Vagina (tissue), 2 donors: ENCODE results near the gene NAA16. TPM values are rescaled to one million over a fixed set of nuclear protein-coding genes. Genes with fewer than 3 reads are reported as not detected.

ENCODE experiments used
- DNase-seq, 2 donors: peaks; one replicate each; pipeline ENCODE4 v3.0.0-alpha.2; 2017; ENCODE audit errors: extremely low spot score in 2 of 2
- H3K27ac ChIP-seq: fragments of 200-600 bp; sonication (generic); one replicate; pipeline ENCODE4 v1.5.1; 2019
- H3K27me3 ChIP-seq: fragments of 200-600 bp; sonication (generic); one replicate; pipeline ENCODE4 v1.5.1; 2019
- H3K36me3 ChIP-seq, 2 donors: fragments of 200-600 bp; sonication (generic); one replicate each; pipeline ENCODE4 v1.5.1; 2017 to 2019
- H3K4me1 ChIP-seq: fragments of 200-600 bp; sonication (generic); one replicate; pipeline ENCODE4 v1.5.1; 2019
- H3K4me3 ChIP-seq, 2 donors: fragments of 200-600 bp; sonication (generic); 1 replicate in 1 of 2; 2 replicates in 1 of 2; pipeline ENCODE4 v1.5.1; 2016 to 2019
- H3K9me3 ChIP-seq: fragments of 200-600 bp; sonication (generic); one replicate; pipeline ENCODE4 v1.5.1; 2019
- CTCF ChIP-seq, 3 experiments: fragments of 450-650 bp in 2 of 3; fragments of 200-600 bp in 1 of 3; sonication (generic) in 1 of 3; IDR thresholded peaks; one replicate each; pipeline ENCODE4 v1.5.1; 2017 to 2019; ENCODE audit warnings: antibody characterized with exemption in 3 of 3, mild to moderate bottlenecking in 2 of 3, moderate library complexity in 2 of 3
- POLR2A ChIP-seq, 2 donors: fragments of 450-650 bp; IDR thresholded peaks; one replicate each; pipeline ENCODE4 v1.6.1; 2017; ENCODE audit warnings: antibody characterized with exemption in 2 of 2, mild to moderate bottlenecking in 2 of 2, moderate library complexity in 2 of 2
- POLR2AphosphoS5 ChIP-seq, 2 donors: sonication (generic); formaldehyde crosslinking; IDR thresholded peaks; one replicate each; pipeline ENCODE4 v1.9.0; 2017; ENCODE audit warnings: antibody characterized with exemption in 2 of 2, mild to moderate bottlenecking in 2 of 2, low read depth in 1 of 2; ENCODE audit not compliant: insufficient read depth in 1 of 2
- intact Hi-C: fragments of 100-400 bp; cut with DNase I; formaldehyde crosslinking; loops from one replicate; pipeline ENCODE4 v1.15.1; 2023
- total RNA-seq: library from RNA; depleted of rRNA; stranded (reverse); fragments of >200 nt; gene quantifications from one replicate; pipeline ENCODE4 v1.2.3, GENCODE V29; 2016

The NAA16 gene
- total RNA-seq, 1 donor from 2014 or later = 30.2 TPM

DNA sequence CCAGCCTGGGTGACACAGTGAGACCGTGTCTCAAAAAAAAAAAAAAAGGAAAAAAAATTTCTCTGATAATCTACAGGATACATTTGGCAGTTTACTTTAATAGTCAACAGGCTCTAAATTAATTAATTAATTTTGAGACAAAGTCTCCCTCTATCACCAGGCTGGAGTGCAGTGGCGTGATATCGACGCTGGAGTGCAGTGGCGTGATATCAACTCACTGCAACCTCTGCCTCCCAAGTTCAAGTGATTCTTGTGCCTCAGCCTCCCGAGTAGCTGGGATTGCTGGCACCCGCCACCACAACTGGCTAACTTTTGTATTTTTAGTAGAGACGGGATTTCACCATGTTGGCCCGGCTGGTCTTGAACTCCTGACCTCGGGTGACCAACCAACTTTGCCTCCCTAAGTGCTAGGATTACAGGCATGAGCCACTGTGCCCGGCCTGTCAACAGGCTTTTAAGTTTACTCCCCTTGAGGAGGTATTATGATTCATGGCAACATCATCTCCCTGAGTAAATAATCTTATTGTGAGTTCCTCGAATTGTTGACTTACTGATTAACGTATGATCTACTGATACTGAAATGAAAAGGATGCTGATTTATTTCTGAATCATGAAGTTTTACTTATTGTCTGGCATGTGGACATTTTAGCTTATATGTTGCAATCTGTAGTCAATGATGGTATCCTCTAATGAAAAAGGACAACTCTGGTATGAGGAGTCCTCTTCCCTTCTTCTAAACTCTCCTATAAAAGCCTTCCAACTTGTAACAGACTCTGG is 26.4 kb upstream of the NAA16 start:
- intact Hi-C loops = no loop called here
- Histone ChIP-seq H3K4me1 (peaks cover 7% of the 10 kb centered on the region), H3K27me3 (no peaks in the 10 kb centered on the region), H3K4me3 (no peak overlapping the region), H3K9me3 (no peaks in the 10 kb centered on the region), H3K27ac (no peak overlapping the region), H3K36me3 (no peaks in the 10 kb centered on the region)
- DNase-seq = no peak
- TF ChIP-seq CTCF (IDR thresholded peaks at IDR 0.05) (no peak), POLR2A (IDR thresholded peaks at IDR 0.05) (no peak), POLR2AphosphoS5 (IDR thresholded peaks at IDR 0.05; ENCODE audit: insufficient read depth in 1 of 2, low read depth in 1 of 2) (peak; percentile 18 to 25)

DNA sequence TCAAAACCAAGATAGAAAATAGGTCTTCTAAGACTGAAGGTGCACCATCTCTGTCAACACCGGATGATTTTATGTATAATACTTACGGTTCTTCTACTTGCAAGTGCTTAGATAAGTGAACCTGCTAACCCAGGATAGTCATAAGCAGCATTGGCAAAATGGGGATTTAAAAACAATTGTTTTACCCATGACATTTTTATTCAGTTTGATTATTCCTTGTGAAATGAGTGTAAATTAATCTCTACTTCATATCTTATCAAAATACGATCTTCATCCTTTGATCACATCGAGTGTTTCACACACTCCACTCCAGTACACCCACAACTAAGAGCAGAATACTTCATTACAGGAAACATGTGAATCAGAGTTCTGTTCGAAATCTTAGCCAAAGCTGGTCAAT is 24.7 kb upstream of the NAA16 start:
- no peak overlapping the region for H3K4me3 ChIP-seq
- TF ChIP-seq POLR2A (IDR thresholded peaks at IDR 0.05) (no peak), CTCF (IDR thresholded peaks at IDR 0.05) (no peak), POLR2AphosphoS5 (IDR thresholded peaks at IDR 0.05; ENCODE audit: insufficient read depth in 1 of 2, low read depth in 1 of 2) (no peak)
- no peak for DNase-seq
- H3K36me3 ChIP-seq = no peaks in the 10 kb centered on the region
- intact Hi-C loops = no loop called here
- H3K9me3 ChIP-seq = no peaks in the 10 kb centered on the region
- H3K27me3 ChIP-seq = no peaks in the 10 kb centered on the region
- no peak overlapping the region for H3K27ac ChIP-seq
- peaks cover 7% of the 10 kb centered on the region for H3K4me1 ChIP-seq

DNA sequence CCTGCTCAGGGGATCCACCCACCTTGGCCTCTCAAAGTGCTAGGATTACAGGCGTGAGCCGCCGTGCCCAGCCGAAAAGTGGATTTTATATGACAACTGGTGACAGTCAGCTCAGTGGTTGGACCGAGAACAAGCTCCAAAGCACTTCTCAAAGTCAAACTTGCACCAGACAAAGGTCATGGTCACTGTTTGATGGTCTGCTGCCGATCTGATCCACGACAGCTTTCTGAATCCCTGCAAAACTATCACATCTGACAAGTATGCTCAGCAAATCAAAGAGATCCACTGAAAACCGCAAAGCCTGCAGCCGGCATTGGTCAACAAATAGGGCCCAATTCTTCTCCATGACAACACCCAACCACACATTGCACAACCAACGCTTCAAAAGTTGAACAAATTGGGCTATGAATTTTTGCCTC is 21.6 kb upstream of the NAA16 start:
- DNase-seq = no peak
- no peaks in the 10 kb centered on the region for H3K9me3 ChIP-seq
- H3K4me1 ChIP-seq = peaks cover 7% of the 10 kb centered on the region
- no peak overlapping the region for H3K4me3 ChIP-seq
- TF ChIP-seq CTCF (IDR thresholded peaks at IDR 0.05) = no peak
- TF ChIP-seq POLR2AphosphoS5 (IDR thresholded peaks at IDR 0.05; ENCODE audit: insufficient read depth in 1 of 2, low read depth in 1 of 2) = no peak
- no peak for TF ChIP-seq POLR2A (IDR thresholded peaks at IDR 0.05)
- H3K36me3 ChIP-seq = no peaks in the 10 kb centered on the region
- no peaks in the 10 kb centered on the region for H3K27me3 ChIP-seq
- H3K27ac ChIP-seq = no peak overlapping the region
- intact Hi-C loops = no loop called here

GRCh38 chr13:41291246-41291645 is 19.8 kb upstream of the NAA16 start:
- Histone ChIP-seq H3K27ac (no peak overlapping the region), H3K36me3 (no peaks in the 10 kb centered on the region), H3K27me3 (no peaks in the 10 kb centered on the region), H3K4me3 (no peak overlapping the region), H3K4me1 (no peaks in the 10 kb centered on the region), H3K9me3 (no peaks in the 10 kb centered on the region)
- TF ChIP-seq POLR2A (IDR thresholded peaks at IDR 0.05) (no peak), POLR2AphosphoS5 (IDR thresholded peaks at IDR 0.05; ENCODE audit: insufficient read depth in 1 of 2, low read depth in 1 of 2) (no peak), CTCF (IDR thresholded peaks at IDR 0.05) (no peak)
- DNase-seq = no peak
- intact Hi-C loops = no loop called here

- Histone ChIP-seq H3K27me3 (no peaks in the 10 kb centered on the region), H3K27ac (no peak overlapping the region), H3K36me3 (no peaks in the 10 kb centered on the region), H3K4me1 (no peaks in the 10 kb centered on the region), H3K4me3 (no peak overlapping the region), H3K9me3 (no peaks in the 10 kb centered on the region)
- intact Hi-C loops = no loop called here
- TF ChIP-seq CTCF (IDR thresholded peaks at IDR 0.05) = no peak
- no peak for TF ChIP-seq POLR2A (IDR thresholded peaks at IDR 0.05)
- TF ChIP-seq POLR2AphosphoS5 (IDR thresholded peaks at IDR 0.05; ENCODE audit: insufficient read depth in 1 of 2, low read depth in 1 of 2) = no peak
- no peak for DNase-seq
Measured at GRCh38 chr13:41293272-41293671, 17.8 kb upstream of the NAA16 start.
